ENCODE results near the gene ARL6IP4. TPM values are rescaled to one million over a fixed set of nuclear protein-coding genes. Genes with fewer than 3 reads are reported as not detected.
A peak's percentile ranks its signal among the peaks of the same experiment; 100 is the strongest.

ARL6IP4 gene
- polyA plus RNA-seq, 6 donors from 2014 or later: 132 to 202 (median 187) TPM

DNA sequence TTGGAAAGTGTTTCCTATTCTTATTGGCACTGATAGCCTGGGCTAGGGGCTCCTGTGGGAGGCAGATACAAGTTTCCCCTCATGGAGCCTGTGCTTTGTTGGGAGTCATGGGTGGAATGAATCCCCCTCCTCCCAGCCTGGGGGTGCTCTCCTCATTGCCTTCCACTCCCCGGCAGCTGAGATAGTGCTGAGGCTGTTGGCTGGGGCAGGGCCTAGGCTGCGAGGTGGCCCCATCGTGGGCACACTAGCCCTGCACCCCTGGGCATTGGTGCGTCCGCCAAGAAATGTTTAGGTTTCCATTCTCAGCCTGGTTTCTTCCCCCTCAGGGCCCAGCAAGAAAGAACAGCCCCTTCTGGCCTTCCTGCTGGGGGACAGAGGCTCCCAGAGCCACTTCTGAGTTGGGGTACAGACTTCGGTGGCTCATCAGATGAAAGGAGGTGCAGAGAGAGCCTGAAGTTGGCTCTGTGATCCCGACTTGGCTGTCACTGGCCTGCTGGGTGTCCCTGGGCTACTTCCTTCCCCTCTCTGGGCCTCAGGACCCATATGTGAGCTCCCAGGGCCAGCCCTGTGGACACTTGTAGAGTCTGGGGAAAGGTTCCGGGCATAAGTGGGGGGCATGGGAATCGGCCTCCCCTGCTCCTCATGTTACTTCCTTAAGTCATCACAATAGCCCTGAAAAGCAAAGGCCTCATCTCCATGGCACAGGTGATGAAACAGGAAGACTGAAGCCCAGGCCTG lies 2.7 kb upstream of the ARL6IP4 start:
- ATAC-seq (ENCODE audit: low read depth in 2 of 2) (no peak), DNase-seq (no peak)
- Mint-ChIP-seq H3K9me3 (no peaks in the 10 kb centered on the region), H3K4me1 (peaks cover 17 to 61% (median 43%) of the 10 kb centered on the region in 3 donors), H3K27ac (peak overlapping the region in 1 of 6 donors; percentile 69), H3K27me3 (no peaks in the 10 kb centered on the region), H3K4me3 (peak overlapping the region in 6 of 8 donors; percentile 35 to 99 (median 77)), H3K36me3 (no peaks in the 10 kb centered on the region)

DNA sequence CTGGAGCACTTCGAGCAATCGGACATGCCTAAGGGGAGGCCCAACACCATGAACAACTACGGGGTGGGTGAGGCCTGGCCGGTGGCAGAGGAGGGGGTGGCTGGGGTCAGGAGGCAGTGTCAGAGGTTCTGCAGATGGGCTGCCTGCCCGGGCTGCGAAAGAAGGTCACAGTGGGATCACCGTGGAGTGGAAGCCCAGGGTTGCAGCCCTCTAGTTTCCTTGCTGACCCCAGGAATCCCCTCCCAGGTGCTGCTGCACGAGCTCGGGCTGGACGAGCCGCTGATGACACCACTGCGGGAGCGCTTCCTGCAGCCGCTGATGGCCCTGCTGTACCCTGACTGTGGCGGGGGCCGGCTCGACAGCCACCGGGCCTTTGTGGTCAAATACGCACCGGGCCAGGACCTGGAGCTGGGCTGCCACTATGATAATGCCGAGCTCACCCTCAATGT lies 1.9 kb upstream of the ARL6IP4 start:
- H3K27me3 Mint-ChIP-seq: no peaks in the 10 kb centered on the region
- no peaks in the 10 kb centered on the region for H3K9me3 Mint-ChIP-seq
- no peak overlapping the region for H3K27ac Mint-ChIP-seq
- ATAC-seq (ENCODE audit: low read depth in 2 of 2) (no peak), DNase-seq (no peak)
- peak overlapping the region in 5 of 8 donors; percentile 35 to 99 (median 77) for H3K4me3 Mint-ChIP-seq
- H3K36me3 Mint-ChIP-seq: no peaks in the 10 kb centered on the region
- peaks cover 22 to 66% (median 50%) of the 10 kb centered on the region in 3 donors for H3K4me1 Mint-ChIP-seq

DNA sequence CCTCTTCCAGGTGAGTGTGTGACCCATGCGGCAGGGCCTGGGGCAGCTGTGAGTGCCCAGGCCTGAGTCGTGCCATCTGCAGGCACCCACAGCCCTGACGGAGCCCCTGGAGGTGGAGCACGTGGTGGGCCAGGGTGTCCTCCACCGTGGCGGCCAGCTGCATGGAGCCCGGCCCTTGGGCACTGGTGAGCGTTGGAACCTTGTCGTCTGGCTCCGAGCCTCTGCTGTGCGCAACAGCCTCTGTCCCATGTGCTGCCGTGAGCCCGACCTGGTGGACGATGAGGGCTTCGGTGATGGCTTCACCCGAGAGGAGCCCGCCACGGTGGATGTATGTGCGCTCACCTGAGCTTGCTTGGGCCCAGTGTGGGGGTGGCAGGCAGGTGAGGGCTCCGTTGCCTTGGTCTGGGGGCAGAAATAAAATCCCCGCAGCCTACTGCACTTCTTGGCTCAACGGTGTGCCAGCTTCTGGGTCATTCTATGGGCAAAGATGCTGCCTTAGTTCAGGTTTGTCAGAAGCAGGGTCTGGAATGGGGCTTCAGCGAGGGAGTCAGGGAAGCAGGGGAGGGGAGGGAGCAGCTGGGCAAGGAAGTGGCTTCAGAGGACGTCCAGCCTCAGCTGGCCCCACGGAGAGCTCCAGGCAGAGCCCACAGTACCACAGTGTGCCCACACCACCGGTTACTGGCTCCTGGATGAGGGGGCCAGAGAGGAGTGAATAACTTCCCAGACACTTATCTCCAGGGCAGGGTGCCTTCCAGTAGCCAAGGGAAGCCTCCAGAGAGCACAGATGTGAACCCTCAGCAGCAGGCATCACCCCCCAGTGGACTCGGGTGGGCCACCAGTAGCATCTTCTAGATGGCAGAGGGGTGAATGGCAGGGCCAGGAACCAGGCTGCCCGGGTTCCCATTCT lies 1.2 kb upstream of the ARL6IP4 start:
- no peak for DNase-seq
- no peaks in the 10 kb centered on the region for H3K36me3 Mint-ChIP-seq
- ATAC-seq (ENCODE audit: low read depth in 2 of 2): no peak
- H3K9me3 Mint-ChIP-seq: no peaks in the 10 kb centered on the region
- H3K27ac Mint-ChIP-seq: peak overlapping the region in 2 of 6 donors; percentile 72 to 90
- H3K27me3 Mint-ChIP-seq: no peaks in the 10 kb centered on the region
- H3K4me3 Mint-ChIP-seq: peak overlapping the region; percentile 88 to 95 (median 92)
- peaks cover 27 to 63% (median 58%) of the 10 kb centered on the region in 3 donors for H3K4me1 Mint-ChIP-seq

DNA sequence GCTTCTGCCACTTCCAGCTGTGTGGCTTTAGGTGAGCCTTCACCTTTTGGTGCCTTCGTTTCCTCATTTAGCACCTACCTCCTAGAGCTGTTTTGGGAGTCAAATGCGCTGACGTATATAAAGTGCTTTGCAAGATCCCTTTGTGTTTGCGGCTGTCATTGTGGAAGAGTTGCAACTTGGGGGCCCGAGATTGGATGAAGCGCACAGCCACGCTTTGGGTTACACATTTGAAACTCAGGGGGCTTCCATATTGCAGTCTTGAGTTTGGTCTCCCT lies 636 bp upstream of the ARL6IP4 start:
- H3K4me3 Mint-ChIP-seq: peak overlapping the region; percentile 88 to 95 (median 92)
- ATAC-seq (ENCODE audit: low read depth in 2 of 2) (no peak), DNase-seq (no peak)
- peaks cover 0 to 2% of the 10 kb centered on the region in 2 donors for H3K36me3 Mint-ChIP-seq
- H3K27me3 Mint-ChIP-seq: no peaks in the 10 kb centered on the region
- H3K9me3 Mint-ChIP-seq: no peaks in the 10 kb centered on the region
- peak overlapping the region in 5 of 6 donors; percentile 11 to 90 (median 52) for H3K27ac Mint-ChIP-seq
- peaks cover 28 to 63% (median 60%) of the 10 kb centered on the region in 3 donors for H3K4me1 Mint-ChIP-seq

DNA sequence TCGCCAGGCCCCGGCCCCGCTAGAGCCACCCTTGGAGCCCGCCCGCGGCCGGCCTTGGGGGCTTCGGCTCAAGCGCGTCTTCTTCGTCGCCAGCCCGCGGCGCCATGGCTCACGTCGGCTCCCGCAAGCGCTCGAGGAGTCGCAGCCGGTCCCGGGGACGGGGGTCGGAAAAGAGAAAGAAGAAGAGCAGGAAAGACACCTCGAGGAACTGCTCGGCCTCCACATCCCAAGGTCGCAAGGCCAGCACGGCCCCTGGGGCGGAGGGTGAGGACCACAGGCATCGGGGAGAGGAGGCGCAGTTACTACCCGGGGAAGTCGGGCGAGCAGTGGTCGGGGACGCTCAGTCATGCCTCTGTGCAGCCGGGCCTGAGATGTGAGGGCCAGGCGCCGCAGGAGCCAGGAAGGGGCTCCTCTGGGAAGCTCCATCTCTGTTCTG lies 573 bp downstream of the ARL6IP4 start:
- peak; percentile 31 to 34 for ATAC-seq (ENCODE audit: low read depth in 2 of 2)
- Mint-ChIP-seq H3K27me3 (no peaks in the 10 kb centered on the region), H3K27ac (peak overlapping the region in 5 of 6 donors; percentile 26 to 80 (median 67)), H3K36me3 (peaks cover 0 to 8% of the 10 kb centered on the region in 2 donors), H3K4me3 (peak overlapping the region; percentile 88 to 95 (median 92)), H3K4me1 (peaks cover 34 to 61% (median 48%) of the 10 kb centered on the region in 3 donors), H3K9me3 (no peaks in the 10 kb centered on the region)
- DNase-seq: no peak

DNA sequence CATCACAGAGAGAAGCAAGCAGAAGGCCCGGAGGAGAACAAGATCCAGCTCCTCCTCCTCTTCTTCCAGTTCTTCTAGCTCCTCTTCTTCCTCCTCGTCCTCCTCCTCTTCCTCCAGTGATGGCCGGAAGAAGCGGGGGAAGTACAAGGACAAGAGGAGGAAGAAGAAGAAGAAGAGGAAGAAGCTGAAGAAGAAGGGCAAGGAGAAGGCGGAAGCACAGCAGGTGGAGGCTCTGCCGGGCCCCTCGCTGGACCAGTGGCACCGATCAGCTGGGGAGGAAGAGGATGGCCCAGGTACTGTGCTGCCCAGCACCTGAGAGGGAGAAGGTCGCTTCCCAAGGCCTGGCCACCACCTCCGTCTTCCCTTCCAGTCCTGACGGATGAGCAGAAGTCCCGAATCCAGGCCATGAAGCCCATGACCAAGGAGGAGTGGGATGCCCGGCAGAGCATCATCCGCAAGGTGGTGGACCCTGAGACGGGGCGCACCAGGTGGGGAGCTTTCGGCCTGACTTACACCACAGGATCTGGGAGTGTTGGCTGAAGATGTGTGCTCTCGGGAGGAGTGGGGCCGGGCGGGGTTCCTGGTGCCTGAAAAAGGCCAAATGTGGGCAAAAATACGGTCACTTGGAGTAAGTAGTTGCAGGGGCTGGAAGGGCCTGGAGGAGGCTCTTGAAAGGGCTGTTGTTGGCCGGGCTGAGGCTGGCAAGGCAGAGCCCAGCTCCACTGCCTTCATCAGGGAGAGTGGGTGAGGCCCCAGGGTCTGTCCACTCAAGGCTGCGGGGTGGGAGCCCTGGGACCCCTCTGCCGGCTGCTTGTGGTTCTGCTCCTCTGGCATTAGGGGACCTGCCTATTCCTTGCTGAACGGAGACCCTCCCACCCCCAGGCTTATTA lies 1.4 kb downstream of the ARL6IP4 start:
- ATAC-seq (ENCODE audit: low read depth in 2 of 2) (no peak), DNase-seq (no peak)
- Mint-ChIP-seq H3K9me3 (no peaks in the 10 kb centered on the region), H3K27ac (peak overlapping the region in 5 of 6 donors; percentile 67 to 88 (median 80)), H3K36me3 (peaks cover 0 to 8% of the 10 kb centered on the region in 2 donors), H3K4me3 (peak overlapping the region; percentile 88 to 95 (median 92)), H3K4me1 (peaks cover 34 to 57% (median 42%) of the 10 kb centered on the region in 3 donors), H3K27me3 (no peaks in the 10 kb centered on the region)

DNA sequence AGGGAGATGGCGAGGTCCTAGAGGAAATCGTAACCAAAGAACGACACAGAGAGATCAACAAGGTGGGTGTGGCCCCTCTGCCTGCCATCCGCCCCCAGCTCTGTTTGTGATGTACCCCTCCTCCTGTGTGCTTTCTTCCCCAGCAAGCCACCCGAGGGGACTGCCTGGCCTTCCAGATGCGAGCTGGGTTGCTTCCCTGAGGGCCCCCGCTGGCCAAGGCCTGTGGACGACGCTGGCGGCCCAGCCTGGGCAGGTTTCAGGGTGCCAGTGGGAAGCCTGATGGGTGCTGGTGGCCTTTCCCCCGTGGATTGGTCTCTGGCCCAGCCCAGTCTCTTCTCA lies 2.0 kb downstream of the ARL6IP4 start:
- Mint-ChIP-seq H3K4me1 (peaks cover 34 to 57% (median 36%) of the 10 kb centered on the region in 3 donors), H3K4me3 (peak overlapping the region; percentile 88 to 95 (median 92)), H3K36me3 (peaks cover 0 to 8% of the 10 kb centered on the region in 2 donors), H3K27me3 (no peaks in the 10 kb centered on the region), H3K9me3 (no peaks in the 10 kb centered on the region), H3K27ac (peak overlapping the region in 4 of 6 donors; percentile 65 to 88 (median 71))
- ATAC-seq (ENCODE audit: low read depth in 2 of 2) (no peak), DNase-seq (no peak)

DNA sequence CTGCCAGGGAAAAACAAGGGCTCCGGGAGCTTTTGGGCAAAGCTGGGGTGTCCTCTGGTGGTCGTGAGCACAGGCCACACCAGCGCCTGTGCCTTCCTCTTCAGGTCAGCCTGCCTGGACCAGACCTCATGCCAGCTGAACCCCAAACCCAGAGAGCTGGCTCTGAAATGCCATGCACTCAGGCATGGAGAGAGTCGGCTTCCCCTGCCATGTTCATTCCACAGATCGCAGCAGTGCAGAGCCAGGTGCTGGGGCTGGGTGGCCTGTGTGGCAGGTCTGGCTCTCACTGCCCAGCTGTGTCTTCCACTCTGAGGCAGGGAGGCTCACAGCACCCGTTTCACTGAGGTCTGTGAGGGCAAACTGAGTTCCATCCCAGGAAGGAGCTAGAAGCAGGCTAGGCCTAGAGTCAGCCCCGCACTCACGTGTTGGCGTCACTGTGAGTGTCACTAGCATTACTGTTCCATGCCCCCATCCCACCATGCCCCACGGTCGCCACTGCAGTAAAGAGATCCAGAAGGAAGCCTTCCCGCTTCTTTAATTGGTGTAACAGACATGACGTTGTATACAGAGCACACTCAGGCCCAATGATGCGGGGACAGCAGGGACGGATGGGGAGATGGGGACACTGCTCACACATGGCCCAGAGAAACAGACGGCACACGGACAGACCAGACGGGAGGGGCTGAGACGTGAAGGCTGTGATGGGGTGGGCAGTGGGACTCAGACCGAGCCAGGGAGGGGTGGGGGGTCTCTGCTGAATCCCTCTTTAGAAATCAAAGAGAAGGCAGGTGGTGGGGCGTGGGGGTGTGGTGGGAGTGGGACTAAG lies 2.7 kb downstream of the ARL6IP4 start:
- peaks cover 30 to 53% (median 30%) of the 10 kb centered on the region in 3 donors for H3K4me1 Mint-ChIP-seq

DNA sequence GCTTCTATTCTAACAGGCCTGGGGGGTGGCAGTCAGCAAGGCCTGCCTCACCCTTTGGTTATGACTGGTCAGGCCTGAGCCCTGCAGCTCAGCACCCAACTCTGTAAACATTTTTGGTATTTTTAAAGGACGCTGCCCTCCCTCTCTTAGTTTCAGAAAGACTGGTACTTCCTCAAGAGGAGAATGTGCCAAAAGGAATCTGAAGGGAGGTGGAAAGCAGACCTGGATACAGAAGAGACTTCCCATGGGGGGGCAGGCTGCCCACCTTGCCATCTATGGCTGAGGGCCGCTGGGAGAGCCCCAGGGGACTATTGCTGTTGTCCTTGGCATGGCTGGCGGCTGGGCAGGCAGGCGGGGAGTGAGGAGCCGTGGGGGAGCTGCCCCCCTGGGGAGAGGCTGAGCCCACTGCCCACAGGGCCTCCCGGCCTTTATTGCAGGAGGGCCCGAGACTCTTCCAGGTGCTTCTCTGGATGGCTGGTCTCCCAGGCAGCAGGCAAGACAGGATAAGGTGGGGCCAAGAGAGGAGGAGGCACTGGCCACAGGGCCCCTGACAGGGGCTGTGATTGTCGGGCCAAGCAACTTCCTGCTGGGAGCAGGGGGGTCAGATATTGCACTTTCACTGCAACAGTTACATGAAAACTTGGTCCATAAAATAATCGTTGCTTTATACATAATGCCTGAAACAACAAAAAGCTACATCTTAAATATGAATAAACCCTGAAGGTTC lies 3.5 kb downstream of the ARL6IP4 start:
- Mint-ChIP-seq H3K27me3 (no peaks in the 10 kb centered on the region), H3K4me3 (peak overlapping the region in 5 of 8 donors; percentile 12 to 88 (median 43)), H3K9me3 (no peaks in the 10 kb centered on the region), H3K27ac (peak overlapping the region in 4 of 6 donors; percentile 38 to 84 (median 65)), H3K36me3 (peaks cover 0 to 8% of the 10 kb centered on the region in 2 donors), H3K4me1 (peaks cover 28 to 51% (median 30%) of the 10 kb centered on the region in 3 donors)
- no peak for ATAC-seq (ENCODE audit: low read depth in 2 of 2)
- DNase-seq: no peak

More for the DNA sequence above, 2.7 kb downstream of the ARL6IP4 start:
- peaks cover 0 to 8% of the 10 kb centered on the region in 2 donors for H3K36me3 Mint-ChIP-seq
- DNase-seq: no peak
- no peak for ATAC-seq (ENCODE audit: low read depth in 2 of 2)
- peak overlapping the region in 3 of 6 donors; percentile 38 to 66 (median 59) for H3K27ac Mint-ChIP-seq
- H3K27me3 Mint-ChIP-seq: no peaks in the 10 kb centered on the region
- peak overlapping the region in 5 of 8 donors; percentile 88 to 95 (median 89) for H3K4me3 Mint-ChIP-seq
- H3K9me3 Mint-ChIP-seq: no peaks in the 10 kb centered on the region

DNA sequence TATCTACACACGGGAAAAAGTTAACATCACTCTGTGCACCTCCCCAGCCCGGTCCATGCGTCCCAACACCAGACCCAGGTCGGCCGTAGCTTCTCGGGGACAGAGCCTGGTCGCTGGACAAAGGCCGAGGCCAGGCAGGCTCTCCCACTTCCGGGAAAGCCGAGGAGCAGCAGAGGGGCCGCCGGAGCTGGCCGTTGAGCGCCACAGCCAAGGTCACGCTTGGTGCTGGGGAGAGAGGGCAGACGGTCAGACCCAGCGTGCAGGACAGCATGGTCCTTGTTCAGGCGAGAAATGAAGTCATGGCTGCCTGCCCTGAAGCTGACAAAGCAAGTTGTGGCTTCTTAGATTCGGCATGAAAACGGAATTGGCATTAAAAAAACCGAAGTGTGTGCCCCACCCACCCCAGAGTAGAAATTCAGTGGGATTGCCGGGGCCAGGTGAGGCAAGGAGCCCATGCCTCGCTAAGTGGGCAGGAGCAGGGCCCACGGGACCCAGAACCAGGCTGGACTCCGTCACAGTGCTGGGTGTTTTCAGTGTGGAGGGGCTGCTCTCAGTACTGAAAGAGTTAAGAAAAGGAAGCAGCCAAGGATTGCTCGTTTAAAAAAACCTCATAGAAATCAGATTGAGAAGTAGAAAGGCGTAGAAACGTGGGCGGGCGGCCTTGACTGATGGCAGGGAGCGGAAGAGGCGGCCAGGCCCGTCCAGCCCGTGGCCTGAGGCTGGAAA lies 4.3 kb downstream of the ARL6IP4 start:
- Mint-ChIP-seq H3K4me3 (peak overlapping the region in 4 of 8 donors; percentile 25 to 88 (median 52)), H3K27ac (peak overlapping the region in 3 of 6 donors; percentile 60 to 65 (median 64)), H3K27me3 (no peaks in the 10 kb centered on the region), H3K36me3 (peaks cover 0 to 8% of the 10 kb centered on the region in 2 donors), H3K4me1 (peaks cover 22 to 45% (median 30%) of the 10 kb centered on the region in 3 donors), H3K9me3 (no peaks in the 10 kb centered on the region)
- ATAC-seq (ENCODE audit: low read depth in 2 of 2) (no peak), DNase-seq (no peak)
